GM18520 (cell line): ENCODE results near the gene KAT6B.

Source experiments
- ATAC-seq: cut with Tn5 transposase; IDR thresholded peaks from one replicate; pipeline ENCODE4 v1.9.1; 2021; ENCODE audit not compliant: unreplicated experiment

The KAT6B gene

GRCh38 chr10:75061709-75062505 lies 235.5 kb downstream of the KAT6B start:
- ATAC-seq = no peak

DNA sequence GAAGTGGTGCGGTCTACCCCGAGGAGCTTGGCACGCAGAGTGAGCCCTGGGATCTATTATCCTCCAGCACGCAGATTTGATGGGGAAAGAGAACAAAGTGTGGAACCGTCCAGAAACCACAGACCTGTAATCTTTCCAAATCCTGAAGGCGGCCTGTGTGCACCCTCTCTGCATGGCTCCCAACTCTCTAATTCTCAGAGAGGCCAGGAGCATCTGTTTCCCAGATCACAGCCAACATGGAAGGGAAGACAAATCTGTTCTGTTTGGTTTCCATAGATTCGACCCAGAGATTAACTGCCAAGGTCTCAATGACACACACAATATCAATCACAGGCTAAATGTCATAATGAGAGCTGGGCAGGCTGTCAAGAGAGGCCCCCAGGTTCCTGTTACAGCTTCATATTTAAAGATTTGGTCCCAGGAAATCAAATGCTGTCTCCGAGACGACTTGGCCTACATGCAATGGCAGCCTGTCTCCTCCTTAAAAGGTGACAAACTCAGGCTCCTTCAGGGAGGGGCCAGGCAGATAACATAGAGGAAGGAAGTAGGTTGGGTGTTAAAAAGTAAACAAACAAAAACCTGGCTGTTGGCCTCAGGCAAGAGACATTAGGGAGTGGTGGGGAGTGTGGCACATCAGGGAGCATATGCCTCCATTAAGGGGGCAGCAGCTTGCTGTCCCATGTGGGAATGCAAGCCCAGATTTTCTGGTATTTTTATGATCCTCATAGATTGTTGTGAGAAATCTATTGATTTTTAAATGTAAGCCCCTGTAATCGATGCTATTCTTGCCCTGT lies 236.3 kb downstream of the KAT6B start:
- no peak for ATAC-seq

DNA sequence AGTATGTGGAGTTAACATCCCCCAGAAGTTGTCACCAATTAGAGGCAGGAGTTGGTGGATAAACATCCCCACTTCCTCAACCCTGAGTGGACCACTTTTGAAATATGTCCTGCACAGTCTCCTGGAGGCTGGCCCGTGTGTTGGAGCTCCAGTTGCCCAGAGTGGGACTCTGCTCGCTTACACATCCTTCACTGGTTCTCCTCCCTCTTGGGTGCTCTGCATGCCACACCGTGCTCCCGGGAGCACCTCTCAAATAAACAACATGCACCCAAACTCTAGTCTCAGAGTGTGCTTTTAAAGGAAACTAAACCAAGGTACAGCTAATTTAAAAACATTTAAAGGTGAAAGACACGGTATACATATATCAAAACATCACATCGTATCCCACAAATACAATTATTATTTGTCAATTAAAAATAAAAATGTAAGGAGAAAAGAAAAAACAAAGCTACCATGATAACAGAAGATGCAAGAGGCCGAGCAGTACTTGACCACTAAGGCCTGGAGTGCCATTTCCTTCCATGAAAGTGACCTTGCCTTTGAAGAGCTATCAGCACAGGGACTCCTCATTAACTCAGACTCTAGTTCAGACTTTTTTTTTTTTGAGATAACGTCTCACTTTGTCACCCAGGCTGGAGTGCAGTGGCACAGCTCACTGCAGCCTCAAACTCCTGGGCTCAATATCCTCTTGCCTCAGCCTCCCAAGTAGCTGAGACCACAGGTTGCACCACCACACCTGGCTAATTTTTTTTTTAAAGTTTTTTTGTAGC lies 237.2 kb downstream of the KAT6B start:
- ATAC-seq = no peak

DNA sequence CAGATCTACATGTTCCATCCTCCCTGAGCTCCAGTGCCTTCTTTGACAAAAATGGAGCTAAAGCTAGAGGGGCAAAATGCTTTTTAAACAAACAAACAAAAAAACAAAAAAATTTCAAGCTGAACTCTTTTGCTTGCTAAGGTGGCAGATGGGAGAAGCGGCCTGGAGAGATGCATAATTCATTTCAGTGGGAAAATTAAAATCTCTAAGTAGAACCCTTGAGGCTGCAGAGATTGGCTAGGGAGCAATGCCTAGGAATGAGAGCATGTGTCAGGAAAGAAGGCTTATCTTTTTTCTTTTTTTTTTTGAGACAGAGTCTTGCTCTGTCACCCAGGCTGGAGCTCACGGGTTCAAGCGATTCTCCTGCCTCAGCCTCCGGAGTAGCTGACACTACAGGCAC lies 238.7 kb downstream of the KAT6B start:
- ATAC-seq = no peak

GRCh38 chr10:75066271-75066670 lies 239.9 kb downstream of the KAT6B start:
- ATAC-seq = no peak

DNA sequence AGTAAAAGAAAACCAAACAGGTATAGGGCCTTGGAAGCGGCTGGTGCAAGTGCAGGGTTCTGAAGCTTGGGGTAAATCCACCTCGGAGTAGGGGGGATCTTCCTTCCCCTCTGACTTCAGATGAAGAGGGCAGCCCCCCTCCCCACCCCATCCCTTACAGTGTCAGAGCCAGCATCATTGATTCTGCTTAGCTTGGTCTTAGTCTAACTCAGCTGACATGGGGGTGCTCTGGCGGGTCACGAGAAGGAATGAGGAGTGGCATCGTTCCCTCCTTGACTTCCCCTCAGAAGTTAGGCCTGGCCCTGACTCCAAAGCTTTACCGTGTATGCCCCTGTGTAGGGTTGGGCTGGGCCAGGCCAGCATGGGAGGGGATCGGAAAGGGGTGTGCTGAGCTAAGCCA lies 240.9 kb downstream of the KAT6B start:
- ATAC-seq = no peak

DNA sequence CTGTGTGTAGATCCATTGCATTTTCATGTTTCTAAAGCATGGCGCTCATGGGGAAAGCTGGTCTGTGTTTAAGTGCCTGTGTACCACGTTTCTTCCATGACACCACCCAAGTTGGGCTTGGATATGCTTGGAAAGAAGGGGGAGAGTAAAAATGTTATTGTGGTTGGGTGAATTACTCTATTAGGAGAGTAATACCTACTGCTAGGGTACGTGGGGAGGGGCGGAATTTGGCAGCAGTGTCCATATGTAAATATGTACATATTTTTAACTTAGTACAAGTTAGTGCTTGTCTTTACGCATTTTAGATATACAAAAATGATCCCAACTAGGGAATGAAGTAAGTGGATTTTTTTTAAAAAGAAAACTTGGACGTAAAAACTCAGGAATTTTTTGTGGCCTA lies 242.1 kb downstream of the KAT6B start:
- no peak for ATAC-seq

- no peak for ATAC-seq
These were observed 244.1 kb downstream of the KAT6B start for GRCh38 chr10:75070476-75070875.

DNA sequence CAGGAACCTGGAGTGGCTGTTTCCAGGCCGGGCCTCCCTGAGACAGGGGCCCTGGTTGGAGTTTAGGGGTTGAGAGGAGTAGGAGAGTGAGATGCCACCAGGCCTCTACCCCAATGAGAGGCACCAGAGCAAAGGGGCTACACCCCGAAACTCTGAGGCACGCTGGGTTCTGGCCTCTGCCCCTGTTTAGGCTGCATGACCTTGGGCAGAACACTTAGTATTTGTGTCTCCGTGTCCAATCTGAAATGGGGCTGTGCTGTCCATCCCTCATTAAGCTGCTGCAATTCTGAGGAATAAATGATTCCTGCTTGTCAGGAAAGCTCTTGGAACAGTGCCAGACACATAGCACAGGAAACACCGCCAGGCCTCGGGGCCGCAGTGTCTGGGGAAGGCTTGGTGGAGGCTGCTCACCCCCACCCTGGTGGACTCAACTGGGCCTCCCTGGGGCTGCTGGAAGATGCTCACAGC lies 244.6 kb downstream of the KAT6B start:
- ATAC-seq = no peak

GRCh38 chr10:75071756-75072155 lies 245.4 kb downstream of the KAT6B start:
- ATAC-seq = no peak

GRCh38 chr10:75072727-75073126 lies 246.3 kb downstream of the KAT6B start:
- no peak for ATAC-seq

GRCh38 chr10:75073442-75073841 lies 247.0 kb downstream of the KAT6B start:
- no peak for ATAC-seq

DNA sequence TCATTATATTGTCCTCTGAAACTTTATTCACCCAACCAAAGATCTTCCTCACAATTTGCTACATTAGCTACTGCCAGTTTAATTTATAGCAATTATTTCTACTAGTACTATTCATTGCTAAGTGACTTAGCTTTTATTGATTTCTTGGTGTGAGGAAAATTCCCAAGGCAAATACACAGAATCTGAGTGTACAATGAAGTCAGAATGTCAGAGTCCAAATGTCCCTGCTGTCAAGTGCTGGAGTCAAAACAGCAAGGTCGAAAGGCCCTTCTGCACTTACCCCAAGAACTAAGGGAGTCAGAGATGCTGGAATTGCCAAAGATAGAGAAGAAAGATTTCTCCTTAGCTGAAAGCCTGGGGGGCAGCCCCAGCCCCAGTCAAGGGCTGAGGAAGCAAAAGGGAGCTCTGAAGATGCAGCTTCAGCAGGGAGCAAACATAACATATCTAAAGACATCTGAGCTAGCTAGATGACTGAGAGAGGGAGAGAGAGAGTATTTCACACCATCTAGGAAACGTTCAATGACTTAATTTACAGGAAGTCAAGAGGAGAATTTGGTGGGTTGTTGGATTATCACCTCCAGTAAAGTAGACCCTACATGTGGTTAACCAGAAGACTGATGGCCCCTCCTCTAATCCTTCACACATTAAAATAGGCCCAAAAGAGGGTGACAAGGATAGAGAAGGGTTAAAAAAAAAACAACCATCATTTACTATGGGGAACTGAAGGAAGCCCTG lies 248.5 kb downstream of the KAT6B start:
- no peak for ATAC-seq

DNA sequence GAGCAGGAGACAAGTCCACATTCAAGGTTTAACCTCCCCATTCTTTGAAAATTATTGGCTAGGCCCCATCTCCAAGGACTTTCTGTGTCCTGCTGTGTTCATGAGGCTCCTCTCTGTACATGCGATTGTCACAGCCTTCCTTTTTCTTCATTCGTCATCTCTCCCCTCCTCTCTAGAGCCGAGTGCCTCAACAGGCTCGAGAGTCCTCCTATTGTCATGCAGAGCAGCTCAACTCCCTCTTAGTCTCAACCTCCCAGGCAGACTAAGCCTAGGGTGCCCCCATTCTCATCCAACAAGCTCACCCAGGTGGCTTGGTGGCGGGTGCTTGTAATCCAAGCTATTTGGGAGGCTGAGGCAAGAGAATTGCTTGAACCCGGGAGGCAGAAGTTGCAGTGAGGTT lies 249.9 kb downstream of the KAT6B start:
- no peak for ATAC-seq

DNA sequence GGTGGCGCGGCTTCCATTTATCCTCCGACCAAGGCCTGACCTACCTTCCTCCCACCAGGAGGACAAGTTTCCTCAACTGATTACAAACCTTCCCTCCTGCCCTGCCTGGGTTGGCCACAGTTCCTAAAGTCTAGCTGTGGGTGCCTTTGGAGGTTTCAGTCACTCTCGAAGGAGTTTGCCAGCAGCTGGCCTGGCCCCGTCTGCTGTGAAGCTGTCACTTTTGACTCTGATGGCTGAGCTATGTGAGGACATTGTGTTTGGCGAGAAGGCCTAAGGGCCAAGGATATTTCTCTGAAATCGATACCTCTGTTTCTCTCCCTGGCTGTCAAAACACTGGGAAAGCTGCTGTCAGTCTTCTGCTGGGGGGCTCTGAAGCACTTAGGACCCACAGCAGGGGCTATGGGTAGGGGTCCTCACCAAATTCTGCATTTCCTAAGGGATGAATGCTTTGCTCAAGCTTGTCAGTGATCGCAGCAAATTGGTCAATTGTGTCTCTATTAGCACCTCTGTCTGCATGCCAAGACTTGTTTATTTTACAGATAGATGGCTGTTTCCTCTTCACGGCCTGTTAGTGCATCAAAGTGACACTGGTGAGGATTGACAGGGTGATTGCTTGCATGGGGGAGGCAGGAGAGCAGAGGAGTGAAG lies 253.2 kb downstream of the KAT6B start:
- no peak for ATAC-seq

- no peak for ATAC-seq
These were observed 254.2 kb downstream of the KAT6B start for GRCh38 chr10:75080554-75080953.

GRCh38 chr10:75081379-75081778 lies 255.0 kb downstream of the KAT6B start:
- no peak for ATAC-seq
